Measurements from ENCODE around the gene BANK1. TPM values are rescaled to one million over a fixed set of nuclear protein-coding genes. Genes with fewer than 3 reads are reported as not detected.

BANK1 gene
- total RNA-seq, 4 donors from 2014 or later, result 0.34 to 2.1 (median 0.89) TPM

- 31% methylated on average over 5 of the region's 5 CpGs for WGBS
- no peaks in the 10 kb centered on the region for H3K36me3 ChIP-seq
- H3K4me3 ChIP-seq, result no peak overlapping the region
- DNase-seq (ENCODE audit: low spot score in 2 of 2), result no peak
- no peaks in the 10 kb centered on the region for H3K27me3 ChIP-seq
- H3K27ac ChIP-seq, result peak overlapping the region; percentile 14
- no peak for TF ChIP-seq POLR2A (IDR thresholded peaks at IDR 0.05)
- no peak for TF ChIP-seq POLR2AphosphoS5 (IDR thresholded peaks at IDR 0.05)
- TF ChIP-seq CTCF (IDR thresholded peaks at IDR 0.05), result no peak
- no peak for TF ChIP-seq EP300 (IDR thresholded peaks at IDR 0.05)
- H3K9me3 ChIP-seq, result no peaks in the 10 kb centered on the region
- peaks cover 22% of the 10 kb centered on the region for H3K4me1 ChIP-seq
Observed at GRCh38 chr4:101993002-101993841, 202.7 kb downstream of the BANK1 start.

GRCh38 chr4:101993842-101994775 lies 203.6 kb downstream of the BANK1 start:
- TF ChIP-seq POLR2A (IDR thresholded peaks at IDR 0.05) (no peak), POLR2AphosphoS5 (IDR thresholded peaks at IDR 0.05) (no peak), CTCF (IDR thresholded peaks at IDR 0.05) (no peak), EP300 (IDR thresholded peaks at IDR 0.05) (no peak)
- DNase-seq (ENCODE audit: low spot score in 2 of 2), result no peak
- Histone ChIP-seq H3K36me3 (no peaks in the 10 kb centered on the region), H3K27me3 (no peaks in the 10 kb centered on the region), H3K27ac (no peak overlapping the region), H3K9me3 (no peaks in the 10 kb centered on the region), H3K4me3 (no peak overlapping the region), H3K4me1 (peaks cover 22% of the 10 kb centered on the region)
- 58% methylated on average over 4 of the region's 4 CpGs for WGBS

- Histone ChIP-seq H3K27ac (no peak overlapping the region), H3K4me3 (no peak overlapping the region), H3K4me1 (no peaks in the 10 kb centered on the region), H3K27me3 (no peaks in the 10 kb centered on the region), H3K9me3 (no peaks in the 10 kb centered on the region), H3K36me3 (no peaks in the 10 kb centered on the region)
- TF ChIP-seq CTCF (IDR thresholded peaks at IDR 0.05) (no peak), EP300 (IDR thresholded peaks at IDR 0.05) (no peak), POLR2AphosphoS5 (IDR thresholded peaks at IDR 0.05) (no peak), POLR2A (IDR thresholded peaks at IDR 0.05) (no peak)
- 72% methylated on average over 2 of the region's 2 CpGs for WGBS
- no peak for DNase-seq (ENCODE audit: low spot score in 2 of 2)
Observed at GRCh38 chr4:102007959-102008425, 217.5 kb downstream of the BANK1 start.

- no peak for TF ChIP-seq POLR2AphosphoS5 (IDR thresholded peaks at IDR 0.05)
- H3K27me3 ChIP-seq, result no peaks in the 10 kb centered on the region
- H3K4me1 ChIP-seq, result no peaks in the 10 kb centered on the region
- no peaks in the 10 kb centered on the region for H3K9me3 ChIP-seq
- no peak for DNase-seq (ENCODE audit: low spot score in 2 of 2)
- no peak overlapping the region for H3K4me3 ChIP-seq
- no peaks in the 10 kb centered on the region for H3K36me3 ChIP-seq
- WGBS, result 70% methylated on average over 3 of the region's 3 CpGs
- H3K27ac ChIP-seq, result no peak overlapping the region
Observed at GRCh38 chr4:102008711-102009110, 218.2 kb downstream of the BANK1 start.

GRCh38 chr4:102022343-102022742 lies 231.8 kb downstream of the BANK1 start:
- WGBS, result 89% methylated on average over 2 of the region's 2 CpGs
- no peaks in the 10 kb centered on the region for H3K36me3 ChIP-seq
- no peaks in the 10 kb centered on the region for H3K4me1 ChIP-seq
- no peak for DNase-seq (ENCODE audit: low spot score in 2 of 2)
- H3K4me3 ChIP-seq, result no peak overlapping the region
- H3K27me3 ChIP-seq, result no peaks in the 10 kb centered on the region
- TF ChIP-seq POLR2A (IDR thresholded peaks at IDR 0.05) (no peak), POLR2AphosphoS5 (IDR thresholded peaks at IDR 0.05) (no peak), EP300 (IDR thresholded peaks at IDR 0.05) (no peak), CTCF (IDR thresholded peaks at IDR 0.05) (no peak)
- no peaks in the 10 kb centered on the region for H3K9me3 ChIP-seq
- no peak overlapping the region for H3K27ac ChIP-seq
